SU-DHL-6 (cell line): ENCODE results near the gene RAI2.

ENCODE experiments used
- CTCF ChIP-seq: fragments of 200-600 bp; sonication (generic); IDR thresholded peaks from one replicate; pipeline ENCODE4 v1.5.1; 2017; ENCODE audit warnings: antibody characterized with exemption, mild to moderate bottlenecking, low read length, moderate library complexity; ENCODE audit not compliant: insufficient read depth, poor library complexity, severe bottlenecking
- EZH2phosphoT487 ChIP-seq: fragments of 200-600 bp; sonication (generic), shearing (Covaris generic); conservative IDR thresholded peaks from 2 replicates; pipeline ENCODE4 v1.6.1; 2018; ENCODE audit warnings: mild to moderate bottlenecking, antibody characterized with exemption, low read length, moderate library complexity, mixed read lengths

GRCh38 chrX:17878028-17878670 lies 17.1 kb upstream of the RAI2 start:
- no peak for TF ChIP-seq CTCF
- TF ChIP-seq EZH2phosphoT487, result no peak
